K562 (cell line): ENCODE results near the gene TNFAIP1. TPM values are rescaled to one million over a fixed set of nuclear protein-coding genes. Genes with fewer than 3 reads are reported as not detected.

Experiments
- ATAC-seq: fragments of 200-7000 bp; cut with Tn5 transposase; 3 replicates; pipeline ENCODE4 v1.9.1; 2020; ENCODE audit warnings: moderate library complexity
- BruUV-seq: library from RNA; stranded (reverse); fragments of 400-500 nt; replicated peaks from 2 replicates; lab custom pipeline; 2021; lab: Mats Ljungman, UMichigan
- CTCF ChIA-PET: fragments of 300-600 bp; formaldehyde crosslinking; extraction: SDS; loops from one replicate; lab custom pipeline; 2021; ENCODE audit warnings: low intra/inter-chr PET ratio; lab: Yijun Ruan, JAX
- POLR2A ChIA-PET: fragments of 300-600, 350-650 bp; sonication (Branson Sonifier 250); formaldehyde crosslinking; extraction: SDS; loops from one replicate; lab custom pipeline; 2021; ENCODE audit warnings: antibody characterized with exemption, inconsistent platforms; lab: Yijun Ruan, JAX
- DNase-seq, 4 experiments: peaks; one replicate each; pipeline versions ENCODE4 v3.0.0 to v3.0.0-alpha.2; 2011 to 2018; ENCODE audit warnings: low spot score in 3 of 4, mixed read lengths in 3 of 4; ENCODE audit errors: extremely low read depth in 1 of 4
- FAIRE-seq: peaks from 2 replicates; lab custom pipeline; 2011; peaks lifted over from hg19 to GRCh38; lab: Jason Lieb, UNC
- H2AFZ ChIP-seq: 2 replicates; pipeline ENCODE4 v1.6.0; 2011; ENCODE audit warnings: low read depth, low read length, control low read depth, inconsistent platforms
- H3K27ac ChIP-seq: fragments of 200-600 bp; 3 replicates; pipeline ENCODE4 v1.8.0; 2011; ENCODE audit warnings: low read depth, mild to moderate bottlenecking, control low read depth, inconsistent platforms, low read length, moderate library complexity, mixed read lengths; ENCODE audit errors: extremely low read depth
- H3K27me3 ChIP-seq, 2 experiments: fragments of 300-600 bp in 1 of 2; 2 replicates in 1 of 2; 3 replicates in 1 of 2; pipeline versions ENCODE4 v1.6.0 to v1.8.0; 2011; ENCODE audit warnings: inconsistent platforms in 2 of 2, low read length in 2 of 2, mild to moderate bottlenecking in 1 of 2, mixed read lengths in 1 of 2, moderate library complexity in 1 of 2; ENCODE audit not compliant: control insufficient read depth in 2 of 2, insufficient read depth in 2 of 2
- H3K36me3 ChIP-seq: fragments of 300-600 bp; 3 replicates; pipeline ENCODE4 v1.8.0; 2011; ENCODE audit warnings: mild to moderate bottlenecking, low read length, inconsistent platforms; ENCODE audit not compliant: control insufficient read depth, insufficient read depth
- H3K4me1 ChIP-seq, 2 experiments: fragments of 200-600 bp in 1 of 2; replicated peaks in 1 of 2; 2 replicates in 1 of 2; 3 replicates in 1 of 2; pipeline versions ENCODE4 v1.5.1 to v1.8.0; 2011; ENCODE audit warnings: inconsistent platforms in 2 of 2, low read length in 2 of 2, mild to moderate bottlenecking in 1 of 2, mixed read lengths in 1 of 2, moderate library complexity in 1 of 2; ENCODE audit not compliant: control insufficient read depth in 2 of 2, insufficient read depth in 2 of 2
- H3K4me2 ChIP-seq: 2 replicates; pipeline ENCODE4 v1.6.1; 2011; ENCODE audit warnings: low read length, control low read depth, inconsistent platforms, mixed read lengths; ENCODE audit not compliant: insufficient read depth
- H3K4me3 ChIP-seq: fragments of 200-600 bp; sonication (generic), shearing (Covaris generic); 2 replicates; pipeline ENCODE4 v1.5.1; 2016; ENCODE audit warnings: control low read depth, inconsistent platforms
- H3K79me2 ChIP-seq: fragments of 200-600 bp; 3 replicates; pipeline ENCODE4 v1.8.0; 2011; ENCODE audit warnings: low read length, inconsistent platforms; ENCODE audit not compliant: control insufficient read depth, insufficient read depth
- H3K9ac ChIP-seq, 2 experiments: 2 replicates each; pipeline versions ENCODE4 v1.6.0 to v1.6.1; 2011; ENCODE audit warnings: low read depth in 2 of 2, low read length in 2 of 2, control low read depth in 1 of 2, inconsistent platforms in 1 of 2, mild to moderate bottlenecking in 1 of 2, mixed read lengths in 1 of 2; ENCODE audit not compliant: insufficient read depth in 1 of 2
- H3K9me1 ChIP-seq: one replicate; pipeline ENCODE4 v1.6.0; 2011; ENCODE audit warnings: inconsistent platforms, mild to moderate bottlenecking, low read length, moderate library complexity; ENCODE audit not compliant: control insufficient read depth, insufficient read depth
- H3K9me3 ChIP-seq: replicated peaks from 2 replicates; pipeline ENCODE4 v1.5.1; 2011; ENCODE audit warnings: low read depth, low read length, inconsistent platforms; ENCODE audit not compliant: control insufficient read depth, insufficient read depth
- H4K20me1 ChIP-seq: replicated peaks from 2 replicates; pipeline ENCODE4 v1.6.1; 2011; ENCODE audit warnings: low read length, inconsistent platforms, mixed read lengths; ENCODE audit not compliant: control insufficient read depth, insufficient read depth
- ARID2 ChIP-seq: fragments of 450-650 bp; IDR thresholded peaks from 2 replicates; pipeline ENCODE4 v1.6.1; 2017; ENCODE audit warnings: antibody characterized with exemption, mild to moderate bottlenecking
- PHF20 ChIP-seq: fragments of 450-650 bp; IDR thresholded peaks from 2 replicates; pipeline ENCODE4 v1.6.1; 2018; ENCODE audit not compliant: partially characterized antibody
- ZNF316 ChIP-seq: fragments of 450-650 bp; IDR thresholded peaks from 2 replicates; pipeline ENCODE4 v1.6.1; 2016
- WGBS: fragments of 100-300 bp; shearing (Covaris generic); methylation state at CpG from one replicate; pipeline ENCODE4 v1.1.6; 2016; ENCODE audit warnings: low coverage, mixed read lengths; ENCODE audit not compliant: insufficient coverage; ENCODE audit errors: missing lambda C conversion rate; 5-methylcytosine and 5-hydroxymethylcytosine counted together
- in situ Hi-C: fragments of 300-500 bp; cut with MboI; formaldehyde crosslinking; loops from 4 replicates; pipeline ENCODE4 v1.15.0; 2018; ENCODE audit warnings: inconsistent platforms, mixed read lengths
- intact Hi-C: fragments of 100-400 bp; cut with micrococcal nuclease; formaldehyde crosslinking; loops from 2 replicates; pipeline ENCODE4 v1.14.2; 2022
- polyA plus RNA-seq, 8 experiments: library from polyadenylated mRNA; depleted of rRNA in 4 of 8; stranded (reverse) in 5 of 8; unstranded in 3 of 8; fragments of >200 nt; fragmentation: Nextera tagmentation in 2 of 8; fragmentation: Illumina TruSeq in 1 of 8; extraction: Ambion mirVana in 2 of 8; extraction: Trizol in 1 of 8; gene quantifications; 2 replicates each; pipeline versions ENCODE4 v1.2.1 to v1.2.3, GENCODE V29; 2011 to 2014; ENCODE audit warnings: inconsistent platforms in 1 of 8, missing spikeins in 1 of 8
- total RNA-seq, 7 experiments: library from RNA; depleted of rRNA in 6 of 7; stranded (reverse); fragments of >200 nt in 6 of 7; fragmentation: Illumina TruSeq in 2 of 7; extraction: Trizol in 2 of 7; gene quantifications; 2 replicates each; pipeline versions ENCODE4 v1.2.1 to v1.2.3, GENCODE V29; 2011 to 2021; ENCODE audit warnings: low replicate concordance in 1 of 7

Gene TNFAIP1
- total and polyA plus RNA-seq, 9 of the 15 experiments (the other 6 are each of a cell fraction or from before 2014, with no cell fraction given): 2.1 to 20.1 (median 8.2) TPM

DNA sequence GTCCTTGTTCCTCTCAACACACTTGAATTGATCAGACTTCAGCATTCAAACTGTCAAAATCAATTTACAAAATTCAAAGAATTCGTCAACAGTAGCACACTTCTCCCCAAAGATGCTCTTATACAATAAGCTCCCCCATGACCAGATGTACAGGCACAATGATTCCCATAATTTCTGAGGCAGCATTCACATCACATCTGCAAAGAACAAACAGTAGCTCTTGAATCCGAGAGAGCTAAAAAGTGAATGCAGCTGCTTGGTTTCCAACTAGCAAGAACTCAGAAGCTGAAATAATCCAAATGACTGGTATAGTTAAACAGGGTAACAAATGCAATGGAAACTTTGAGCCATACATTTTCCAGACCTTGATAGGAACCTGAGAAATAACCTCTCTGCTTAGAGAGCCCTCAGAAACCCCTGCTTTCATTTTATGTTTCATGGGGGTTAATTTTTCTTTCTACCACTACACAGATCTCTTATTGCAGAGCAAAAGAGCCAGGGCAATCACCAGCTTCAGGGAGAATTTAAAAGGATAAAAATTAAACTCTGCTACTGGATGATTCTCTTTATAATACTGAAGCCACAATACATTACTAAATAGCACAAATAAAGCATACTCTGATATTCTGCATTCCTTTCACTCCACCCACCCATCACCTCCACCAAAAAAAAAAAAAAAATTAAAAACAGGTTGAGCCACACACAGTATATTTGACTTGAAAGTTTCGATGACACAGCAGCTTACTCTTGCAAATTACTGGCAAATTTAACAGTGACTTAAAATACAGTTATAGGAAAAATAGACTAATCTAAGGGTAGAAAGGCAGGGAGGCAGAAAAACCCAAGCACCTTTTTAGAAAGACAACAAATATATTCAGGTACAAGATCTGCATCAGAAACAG is 39.6 kb upstream of the TNFAIP1 start:
- in situ Hi-C loops (no loop called here), intact Hi-C loops (no loop called here)
- no peaks in the 10 kb centered on the region for H3K27me3 ChIP-seq
- POLR2A ChIA-PET: no interaction called here
- no peaks in the 10 kb centered on the region for H3K36me3 ChIP-seq
- H3K79me2 ChIP-seq: no peaks in the 10 kb centered on the region
- H3K9ac ChIP-seq: no peak overlapping the region
- H2AFZ ChIP-seq: no peak overlapping the region
- DNase-seq (no peak), ATAC-seq (no peak), FAIRE-seq (no peak)
- CTCF ChIA-PET: no interaction called here
- BruUV-seq: no TSS peak
- H3K9me1 ChIP-seq: no peaks in the 10 kb centered on the region
- WGBS: 7% methylated on average over 3 of the region's 3 CpGs
- H3K4me2 ChIP-seq: no peak overlapping the region
- TF ChIP-seq ZNF316 (0 out of 2 replicates have a peak, but pooled peaks have one; percentile 5), ARID2 (no peak)
- H3K4me3 ChIP-seq: no peak overlapping the region
- no peaks in the 10 kb centered on the region for H3K9me3 ChIP-seq
- no peak overlapping the region for H3K27ac ChIP-seq
- no peaks in the 10 kb centered on the region for H3K4me1 ChIP-seq
- no peaks in the 10 kb centered on the region for H4K20me1 ChIP-seq

GRCh38 chr17:28298449-28298848 is 37.1 kb upstream of the TNFAIP1 start:
- intact Hi-C loops (no loop called here), in situ Hi-C loops (no loop called here)
- WGBS: 59% methylated on average over 3 of the region's 3 CpGs
- Histone ChIP-seq H3K9ac (no peak overlapping the region), H3K27ac (no peak overlapping the region), H3K9me1 (no peaks in the 10 kb centered on the region), H2AFZ (no peak overlapping the region), H4K20me1 (no peaks in the 10 kb centered on the region), H3K36me3 (no peaks in the 10 kb centered on the region), H3K4me2 (no peak overlapping the region), H3K79me2 (no peaks in the 10 kb centered on the region), H3K27me3 (no peaks in the 10 kb centered on the region), H3K9me3 (no peaks in the 10 kb centered on the region), H3K4me1 (no peaks in the 10 kb centered on the region), H3K4me3 (no peak overlapping the region)
- no peak for ATAC-seq
- ChIA-PET CTCF (no interaction called here), POLR2A (no interaction called here)
- BruUV-seq: no TSS peak
- no peak for DNase-seq
- no peak for FAIRE-seq
- TF ChIP-seq PHF20: no peak
